ENCODE results near the gene CDH23. TPM values are rescaled to one million over a fixed set of nuclear protein-coding genes. Genes with fewer than 3 reads are reported as not detected.

The CDH23 gene
- total RNA-seq, 2 experiments from 2014 or later, result 1.6 TPM

DNA sequence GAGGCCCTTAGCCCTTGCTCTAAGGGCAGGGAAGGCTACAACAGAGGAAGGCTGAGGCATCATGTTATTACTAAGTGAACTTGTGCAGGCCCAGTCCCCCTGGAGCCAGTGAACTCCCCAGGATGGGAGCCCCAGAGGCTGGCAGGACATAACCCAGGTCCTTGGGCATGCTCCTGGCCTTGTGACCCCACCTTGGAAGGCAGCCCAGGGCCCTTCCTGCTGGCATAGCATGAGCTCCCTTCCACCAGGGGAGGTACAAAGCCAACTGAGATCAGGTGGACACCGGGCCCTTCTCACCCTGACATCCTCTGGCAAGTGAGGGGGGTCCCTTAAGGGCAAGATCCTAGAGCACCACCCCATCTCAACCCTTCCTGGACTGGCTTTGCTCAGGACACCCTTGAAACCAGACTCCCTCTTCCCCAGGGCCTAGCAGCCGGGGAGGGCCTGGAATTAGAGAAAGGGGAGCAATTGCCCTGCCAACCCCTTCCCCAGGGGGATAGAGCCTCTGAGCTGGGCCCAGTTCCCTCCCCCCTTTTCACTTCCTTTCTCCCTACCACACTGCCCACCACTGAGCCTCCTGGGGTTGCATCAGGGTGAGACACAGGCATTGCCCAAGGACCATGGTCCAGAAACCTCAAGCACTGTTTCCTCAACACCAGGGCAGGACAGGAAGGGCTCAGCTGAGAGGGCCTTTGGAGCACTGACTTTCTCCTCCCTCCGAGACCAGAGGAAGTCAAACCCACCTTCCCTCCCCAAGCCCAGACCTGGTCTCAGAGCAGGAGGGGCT, 378.4 kb downstream of the CDH23 start:
- intact Hi-C loops (cut with micrococcal nuclease), result loop anchor here (5.0 kb wide), 1 partner anchor 557 kb away; no protein-coding TSS in a partner anchor
- H3K27ac Mint-ChIP-seq, result no peak overlapping the region
- peak overlapping the region; percentile 88 for H3K4me3 Mint-ChIP-seq
- H3K4me1 Mint-ChIP-seq (ENCODE audit: low read depth), result peaks cover 49% of the 10 kb centered on the region
- CTCF ChIA-PET, result interaction anchor here (0.5 to 5.2 kb wide), 13 partner anchors 11 to 1805 kb away, joined by 3 to 36 read pairs (median 22); no protein-coding TSS in a partner anchor
- no peaks in the 10 kb centered on the region for H3K27me3 Mint-ChIP-seq (ENCODE audit: low read depth)
- DNase-seq, result no peak
- H3K36me3 Mint-ChIP-seq (ENCODE audit: low read depth), result peaks cover 15% of the 10 kb centered on the region
- H3K9me3 Mint-ChIP-seq, result peaks cover 5% of the 10 kb centered on the region

DNA sequence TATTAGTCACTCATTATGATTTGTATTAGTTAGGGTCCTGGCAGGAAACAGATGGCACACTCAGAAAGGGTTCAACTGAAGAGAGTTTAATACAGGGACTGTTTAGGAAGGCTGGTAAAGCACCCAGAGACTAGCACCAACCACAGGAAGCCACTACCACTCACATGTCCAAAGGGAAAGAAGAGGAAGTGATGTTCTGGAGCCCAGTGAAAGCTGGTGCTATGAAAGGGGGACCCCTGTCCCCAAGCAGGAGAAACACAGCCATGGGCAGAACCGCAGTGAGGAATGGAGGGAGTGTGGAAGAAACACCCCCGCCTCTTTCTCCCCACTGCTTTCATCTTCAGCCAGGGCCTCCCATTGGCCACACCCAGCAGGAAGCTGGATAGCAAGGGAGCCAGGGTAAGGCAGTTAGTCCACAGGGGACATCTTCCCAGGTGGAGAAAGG, 379.8 kb downstream of the CDH23 start:
- DNase-seq, result no peak
- no peaks in the 10 kb centered on the region for H3K27me3 Mint-ChIP-seq (ENCODE audit: low read depth)
- peaks cover 10% of the 10 kb centered on the region for H3K36me3 Mint-ChIP-seq (ENCODE audit: low read depth)
- H3K4me1 Mint-ChIP-seq (ENCODE audit: low read depth), result peaks cover 37% of the 10 kb centered on the region
- H3K9me3 Mint-ChIP-seq, result peaks cover 5% of the 10 kb centered on the region
- no peak overlapping the region for H3K27ac Mint-ChIP-seq
- CTCF ChIA-PET, result interaction anchor here (1.3 to 2.0 kb wide), 5 partner anchors 8 to 80 kb away, joined by 4 to 9 read pairs (median 5); no protein-coding TSS in a partner anchor
- intact Hi-C loops (cut with micrococcal nuclease), result no loop called here
- H3K4me3 Mint-ChIP-seq, result no peak overlapping the region

DNA sequence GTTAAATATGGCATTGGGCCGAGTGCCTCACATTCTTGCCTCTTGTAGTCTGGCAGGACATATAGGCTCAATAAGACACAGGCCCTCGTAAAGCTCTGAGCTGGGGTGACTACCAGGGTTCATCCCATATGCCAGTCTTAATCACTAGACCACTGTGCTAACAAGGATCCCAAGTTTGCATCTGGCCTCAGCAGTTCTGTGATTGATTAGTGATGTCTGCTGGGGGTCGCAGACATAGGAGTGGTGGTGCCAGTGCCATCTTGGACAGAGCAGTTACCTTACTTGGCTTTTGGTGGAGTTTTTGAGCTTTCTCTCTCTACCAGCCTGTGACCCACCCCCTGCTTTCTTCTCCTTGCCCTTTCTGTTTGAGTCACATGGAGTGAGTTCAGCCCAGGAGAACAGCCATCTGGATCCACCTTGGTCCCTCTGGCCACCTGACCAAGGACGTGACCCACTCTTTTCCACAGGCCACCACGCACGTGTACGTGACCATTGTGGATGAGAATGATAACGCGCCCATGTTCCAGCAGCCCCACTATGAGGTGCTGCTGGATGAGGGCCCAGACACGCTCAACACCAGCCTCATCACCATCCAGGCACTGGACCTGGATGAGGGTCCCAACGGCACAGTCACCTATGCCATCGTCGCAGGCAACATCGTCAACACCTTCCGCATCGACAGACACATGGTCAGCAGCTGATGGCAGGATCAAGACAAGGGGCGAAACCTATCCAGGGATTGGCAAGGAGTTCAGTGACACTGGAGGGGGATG, 380.7 kb downstream of the CDH23 start:
- no peak for DNase-seq
- Mint-ChIP-seq H3K27ac (no peak overlapping the region), H3K4me3 (no peak overlapping the region), H3K27me3 (ENCODE audit: low read depth) (no peaks in the 10 kb centered on the region), H3K4me1 (ENCODE audit: low read depth) (peaks cover 30% of the 10 kb centered on the region), H3K36me3 (ENCODE audit: low read depth) (peaks cover 2% of the 10 kb centered on the region), H3K9me3 (peaks cover 5% of the 10 kb centered on the region)
- intact Hi-C loops (cut with micrococcal nuclease), result no loop called here
- CTCF ChIA-PET, result interaction anchor here (0.7 to 2.0 kb wide), 5 partner anchors 9 to 82 kb away, joined by 3 to 7 read pairs (median 5); no protein-coding TSS in a partner anchor

DNA sequence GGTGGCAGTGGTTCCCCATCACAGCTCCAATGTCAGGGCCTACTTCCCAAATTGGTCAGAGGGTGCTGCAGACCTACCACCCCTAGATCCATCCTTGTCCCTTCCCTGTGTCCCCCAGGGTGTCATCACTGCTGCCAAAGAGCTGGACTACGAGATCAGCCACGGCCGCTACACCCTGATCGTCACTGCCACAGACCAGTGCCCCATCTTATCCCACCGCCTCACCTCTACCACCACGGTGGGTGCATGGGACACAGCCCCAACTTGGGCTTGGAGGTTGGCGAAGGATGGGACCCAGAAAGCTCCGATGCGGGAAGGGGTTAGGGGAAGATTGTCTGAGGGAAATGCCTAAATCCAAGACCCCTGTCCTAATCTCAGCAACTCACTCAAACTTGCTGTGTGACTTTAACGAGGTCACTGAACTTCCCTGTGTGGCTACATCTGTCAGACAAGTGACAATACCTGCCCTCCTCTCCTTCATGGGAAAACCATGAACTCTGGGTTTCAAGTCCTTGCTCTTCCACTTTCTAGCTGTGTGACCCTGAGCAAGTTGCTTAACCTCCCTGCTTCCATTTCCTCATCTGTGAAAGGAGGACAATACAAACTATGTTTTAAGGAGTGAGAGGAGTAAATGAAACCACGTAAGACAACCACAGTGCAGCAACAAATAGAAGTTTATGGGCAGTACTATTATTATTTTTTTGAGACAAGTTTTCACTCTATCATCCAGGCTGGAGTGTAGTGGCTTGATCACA, 381.5 kb downstream of the CDH23 start:
- Mint-ChIP-seq H3K36me3 (ENCODE audit: low read depth) (peaks cover 1% of the 10 kb centered on the region), H3K9me3 (peaks cover 5% of the 10 kb centered on the region), H3K27me3 (ENCODE audit: low read depth) (no peaks in the 10 kb centered on the region), H3K4me3 (no peak overlapping the region), H3K4me1 (ENCODE audit: low read depth) (peaks cover 35% of the 10 kb centered on the region), H3K27ac (no peak overlapping the region)
- CTCF ChIA-PET, result interaction anchor here (0.6 to 1.4 kb wide), 3 partner anchors 22 to 83 kb away, joined by 3 to 6 read pairs (median 3); no protein-coding TSS in a partner anchor
- intact Hi-C loops (cut with micrococcal nuclease), result no loop called here
- no peak for DNase-seq

DNA sequence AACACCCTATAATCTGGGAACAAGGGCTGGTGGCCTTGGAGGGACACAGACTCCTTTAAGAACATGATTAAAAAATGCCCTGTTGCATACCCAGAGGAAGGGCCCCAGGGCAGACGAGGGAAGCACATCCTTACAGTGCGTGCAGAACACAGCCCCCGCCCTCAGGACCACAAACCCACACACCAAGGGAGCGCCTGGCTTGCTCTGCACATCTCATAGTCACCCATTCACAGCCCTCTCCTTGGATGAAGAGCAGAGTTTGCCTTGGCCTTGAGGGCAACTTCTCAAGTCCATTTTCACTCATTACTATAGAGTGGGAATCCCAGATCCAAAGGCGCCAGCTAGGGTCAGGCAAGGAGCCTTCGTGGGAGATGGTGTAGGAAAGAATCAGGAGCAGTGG, 382.9 kb downstream of the CDH23 start:
- intact Hi-C loops (cut with micrococcal nuclease), result no loop called here
- Mint-ChIP-seq H3K9me3 (peaks cover 5% of the 10 kb centered on the region), H3K4me3 (no peak overlapping the region), H3K27ac (no peak overlapping the region), H3K4me1 (ENCODE audit: low read depth) (peaks cover 24% of the 10 kb centered on the region), H3K36me3 (ENCODE audit: low read depth) (peaks cover 1% of the 10 kb centered on the region), H3K27me3 (ENCODE audit: low read depth) (no peaks in the 10 kb centered on the region)
- CTCF ChIA-PET, result interaction anchor here (1.0 kb wide), 1 partner anchor 32 kb away, joined by 4 read pairs; no protein-coding TSS in a partner anchor
- no peak for DNase-seq

- H3K36me3 Mint-ChIP-seq (ENCODE audit: low read depth), result peaks cover 1% of the 10 kb centered on the region
- CTCF ChIA-PET, result interaction anchor here (1.0 kb wide), 1 partner anchor 32 kb away, joined by 4 read pairs; no protein-coding TSS in a partner anchor
- no peak for DNase-seq
- no peak overlapping the region for H3K27ac Mint-ChIP-seq
- no peak overlapping the region for H3K4me3 Mint-ChIP-seq
- intact Hi-C loops (cut with micrococcal nuclease), result no loop called here
- peaks cover 22% of the 10 kb centered on the region for H3K4me1 Mint-ChIP-seq (ENCODE audit: low read depth)
- no peaks in the 10 kb centered on the region for H3K27me3 Mint-ChIP-seq (ENCODE audit: low read depth)
- peaks cover 5% of the 10 kb centered on the region for H3K9me3 Mint-ChIP-seq
Observed at GRCh38 chr10:71780156-71780555, 383.4 kb downstream of the CDH23 start.

GRCh38 chr10:71780719-71781118, 384.0 kb downstream of the CDH23 start:
- Mint-ChIP-seq H3K4me1 (ENCODE audit: low read depth) (peaks cover 17% of the 10 kb centered on the region), H3K9me3 (peaks cover 5% of the 10 kb centered on the region)

GRCh38 chr10:71782221-71782916, 385.6 kb downstream of the CDH23 start:
- intact Hi-C loops (cut with micrococcal nuclease), result no loop called here
- no peak overlapping the region for H3K27ac Mint-ChIP-seq
- peaks cover 3% of the 10 kb centered on the region for H3K9me3 Mint-ChIP-seq
- peaks cover 1% of the 10 kb centered on the region for H3K36me3 Mint-ChIP-seq (ENCODE audit: low read depth)
- no peak overlapping the region for H3K4me3 Mint-ChIP-seq
- H3K4me1 Mint-ChIP-seq (ENCODE audit: low read depth), result peaks cover 5% of the 10 kb centered on the region
- DNase-seq, result no peak
- CTCF ChIA-PET, result interaction anchor here (0.9 to 1.0 kb wide), 2 partner anchors 9 to 90 kb away, joined by 3 read pairs; partner anchors contain the start of gene VSIR
- H3K27me3 Mint-ChIP-seq (ENCODE audit: low read depth), result no peaks in the 10 kb centered on the region

More at GRCh38 chr10:71780719-71781118, 384.0 kb downstream of the CDH23 start:
- DNase-seq, result no peak
- Mint-ChIP-seq H3K36me3 (ENCODE audit: low read depth) (peaks cover 1% of the 10 kb centered on the region), H3K27me3 (ENCODE audit: low read depth) (no peaks in the 10 kb centered on the region), H3K4me3 (no peak overlapping the region), H3K27ac (no peak overlapping the region)
- CTCF ChIA-PET, result no interaction called here
- intact Hi-C loops (cut with micrococcal nuclease), result no loop called here

DNA sequence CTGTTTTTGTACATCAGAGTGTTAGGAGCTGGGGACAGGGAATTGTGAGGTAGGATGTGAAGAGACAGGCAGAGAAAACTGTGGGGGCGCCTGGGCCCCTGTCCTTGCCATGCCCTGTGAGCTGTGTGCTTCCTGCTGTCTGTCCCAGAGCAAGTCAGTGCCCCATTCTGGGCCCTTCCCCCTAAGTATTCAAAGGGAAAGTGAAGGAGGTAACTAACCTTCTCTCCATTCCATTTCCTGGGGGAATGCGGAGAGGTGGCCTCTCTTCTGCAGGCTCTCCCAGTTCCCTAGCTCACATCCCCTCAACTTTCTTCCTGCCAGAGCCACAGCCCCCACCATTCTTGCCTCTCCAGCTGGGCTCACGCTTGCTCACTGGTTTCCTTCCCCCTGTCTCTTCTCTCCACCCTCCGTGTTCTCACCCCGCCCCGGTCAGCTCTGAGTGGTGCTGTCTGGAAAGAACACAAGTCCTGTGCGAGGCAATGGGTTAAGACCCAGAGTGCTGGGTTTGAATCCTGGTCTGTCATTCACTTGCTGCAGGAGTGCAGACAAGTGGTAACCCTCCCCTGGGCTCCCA, 386.3 kb downstream of the CDH23 start:
- intact Hi-C loops (cut with micrococcal nuclease), result no loop called here
- Mint-ChIP-seq H3K36me3 (ENCODE audit: low read depth) (no peaks in the 10 kb centered on the region), H3K27me3 (ENCODE audit: low read depth) (no peaks in the 10 kb centered on the region), H3K27ac (no peak overlapping the region), H3K9me3 (no peaks in the 10 kb centered on the region), H3K4me3 (no peak overlapping the region), H3K4me1 (ENCODE audit: low read depth) (peaks cover 5% of the 10 kb centered on the region)
- CTCF ChIA-PET, result interaction anchor here (0.9 kb wide), 1 partner anchor 9 kb away, joined by 3 read pairs; the partner anchor contains the start of gene VSIR
- no peak for DNase-seq

GRCh38 chr10:71783917-71784678, 387.4 kb downstream of the CDH23 start:
- intact Hi-C loops (cut with micrococcal nuclease), result no loop called here
- Mint-ChIP-seq H3K4me3 (no peak overlapping the region), H3K4me1 (ENCODE audit: low read depth) (peaks cover 5% of the 10 kb centered on the region), H3K27me3 (ENCODE audit: low read depth) (no peaks in the 10 kb centered on the region), H3K9me3 (no peaks in the 10 kb centered on the region), H3K36me3 (ENCODE audit: low read depth) (no peaks in the 10 kb centered on the region), H3K27ac (no peak overlapping the region)
- DNase-seq, result no peak
- CTCF ChIA-PET, result no interaction called here
